GM12878 (cell line): ENCODE results near the gene FEM1B. TPM values are rescaled to one million over a fixed set of nuclear protein-coding genes. Genes with fewer than 3 reads are reported as not detected.
A peak's percentile ranks its signal among the peaks of the same experiment; 100 is the strongest.

Source experiments
- ATF7 ChIP-seq: fragments of 450-650 bp; IDR thresholded peaks from 2 replicates; pipeline ENCODE4 v1.6.1; 2016; ENCODE audit warnings: low read depth, mild to moderate bottlenecking
- BRCA1 ChIP-seq: IDR thresholded peaks from 2 replicates; pipeline ENCODE4 v1.6.1; 2011; ENCODE audit warnings: low read depth, low read length, improper control_type of control experiment
- DPF2 ChIP-seq: fragments of 450-650 bp; IDR thresholded peaks from 2 replicates; pipeline ENCODE4 v1.6.1; 2017; ENCODE audit warnings: mild to moderate bottlenecking
- FOXK2 ChIP-seq: fragments of 450-650 bp; IDR thresholded peaks from 2 replicates; pipeline ENCODE4 v1.6.1; 2017; ENCODE audit warnings: mild to moderate bottlenecking, moderate library complexity
- GATAD2B ChIP-seq: fragments of 450-650 bp; conservative IDR thresholded peaks from 2 replicates; pipeline ENCODE4 v1.6.1; 2017; ENCODE audit warnings: low read depth, mild to moderate bottlenecking, moderate library complexity
- NFXL1 ChIP-seq: fragments of 450-650 bp; IDR thresholded peaks from 2 replicates; pipeline ENCODE4 v1.6.1; 2017; ENCODE audit warnings: antibody characterized with exemption, mild to moderate bottlenecking, borderline replicate concordance
- NR2C2 ChIP-seq: IDR thresholded peaks from 2 replicates; pipeline ENCODE4 v1.6.1; 2011; ENCODE audit warnings: borderline replicate concordance, low read depth; ENCODE audit not compliant: control insufficient read depth, insufficient read length
- SIN3A ChIP-seq: IDR thresholded peaks from 2 replicates; pipeline ENCODE4 v1.6.1; 2012; ENCODE audit warnings: low read depth, low read length, improper control_type of control experiment
- SIX5 ChIP-seq: IDR thresholded peaks from 2 replicates; pipeline ENCODE4 v1.6.1; 2011; ENCODE audit warnings: mild to moderate bottlenecking, low read depth, low read length, moderate library complexity; ENCODE audit not compliant: severe bottlenecking
- SMAD1 ChIP-seq: fragments of 450-650 bp; IDR thresholded peaks from 2 replicates; pipeline ENCODE4 v1.6.1; 2018; ENCODE audit warnings: mild to moderate bottlenecking, low read depth; ENCODE audit not compliant: partially characterized antibody
- TCF12 ChIP-seq: IDR thresholded peaks from 2 replicates; pipeline ENCODE4 v1.6.1; 2011; ENCODE audit warnings: low read depth, mild to moderate bottlenecking, low read length
- ZNF217 ChIP-seq: fragments of 450-650 bp; IDR thresholded peaks from 2 replicates; pipeline ENCODE4 v1.6.1; 2017; ENCODE audit warnings: antibody characterized with exemption, mild to moderate bottlenecking
- polyA plus RNA-seq, 11 experiments: library from polyadenylated mRNA; depleted of rRNA in 4 of 11; unstranded in 6 of 11; stranded (reverse) in 5 of 11; fragments of >200 nt; fragmentation: Nextera tagmentation in 4 of 11; fragmentation: Illumina TruSeq in 1 of 11; extraction: Ambion mirVana in 4 of 11; extraction: Trizol in 1 of 11; gene quantifications; 1 replicate in 1 of 11; 2 replicates in 10 of 11; pipeline versions ENCODE4 v1.2.1 to v1.2.3, GENCODE V29; 2011 to 2016; ENCODE audit warnings: inconsistent platforms in 2 of 11, missing spikeins in 2 of 11, low read depth in 1 of 11
- total RNA-seq, 4 experiments: library from RNA; depleted of rRNA in 3 of 4; stranded (reverse); fragments of >200 nt in 3 of 4; fragmentation: Illumina TruSeq in 1 of 4; extraction: Trizol in 1 of 4; gene quantifications; 2 replicates each; pipeline versions ENCODE4 v1.2.1 to v1.2.3, GENCODE V29; 2013 to 2021
- TF ChIP-seq, protein P1 (sequence below): IDR thresholded peaks from 2 replicates; pipeline ENCODE4 v1.6.1; 2012; ENCODE audit warnings: low read depth, low read length, improper control_type of control experiment
- TF ChIP-seq, protein P2 (sequence below): IDR thresholded peaks from 2 replicates; pipeline ENCODE4 v1.6.1; 2011; ENCODE audit warnings: borderline replicate concordance, low read depth, mild to moderate bottlenecking, moderate library complexity, low read length; ENCODE audit not compliant: insufficient read depth, poor library complexity, severe bottlenecking
- TF ChIP-seq, protein P3 (sequence below): IDR thresholded peaks from 2 replicates; pipeline ENCODE4 v1.6.1; 2012; ENCODE audit warnings: low read depth, low read length, improper control_type of control experiment
- TF ChIP-seq, protein P4 (sequence below): IDR thresholded peaks from 2 replicates; pipeline ENCODE4 v1.6.1; 2011; ENCODE audit warnings: low read depth, low read length, improper control_type of control experiment, borderline replicate concordance
- TF ChIP-seq, protein P5 (sequence below): fragments of 450-650 bp; formaldehyde crosslinking; IDR thresholded peaks from 2 replicates; pipeline ENCODE4 v1.5.0; 2022; ENCODE audit warnings: mild to moderate bottlenecking, missing genetic modification characterization
- TF ChIP-seq, protein P6 (sequence below): fragments of 450-650 bp; IDR thresholded peaks from 2 replicates; pipeline ENCODE4 v1.6.1; 2014; ENCODE audit warnings: mild to moderate bottlenecking
- TF ChIP-seq, protein P7 (sequence below): fragments of 450-650 bp; IDR thresholded peaks from 2 replicates; pipeline ENCODE4 v1.6.1; 2016; ENCODE audit warnings: mild to moderate bottlenecking

FEM1B gene
- total and polyA plus RNA-seq, 10 of the 15 experiments (the other 5 are each of a cell fraction or from before 2014, with no cell fraction given) = 5.5 to 61.1 (median 18.2) TPM

DNA sequence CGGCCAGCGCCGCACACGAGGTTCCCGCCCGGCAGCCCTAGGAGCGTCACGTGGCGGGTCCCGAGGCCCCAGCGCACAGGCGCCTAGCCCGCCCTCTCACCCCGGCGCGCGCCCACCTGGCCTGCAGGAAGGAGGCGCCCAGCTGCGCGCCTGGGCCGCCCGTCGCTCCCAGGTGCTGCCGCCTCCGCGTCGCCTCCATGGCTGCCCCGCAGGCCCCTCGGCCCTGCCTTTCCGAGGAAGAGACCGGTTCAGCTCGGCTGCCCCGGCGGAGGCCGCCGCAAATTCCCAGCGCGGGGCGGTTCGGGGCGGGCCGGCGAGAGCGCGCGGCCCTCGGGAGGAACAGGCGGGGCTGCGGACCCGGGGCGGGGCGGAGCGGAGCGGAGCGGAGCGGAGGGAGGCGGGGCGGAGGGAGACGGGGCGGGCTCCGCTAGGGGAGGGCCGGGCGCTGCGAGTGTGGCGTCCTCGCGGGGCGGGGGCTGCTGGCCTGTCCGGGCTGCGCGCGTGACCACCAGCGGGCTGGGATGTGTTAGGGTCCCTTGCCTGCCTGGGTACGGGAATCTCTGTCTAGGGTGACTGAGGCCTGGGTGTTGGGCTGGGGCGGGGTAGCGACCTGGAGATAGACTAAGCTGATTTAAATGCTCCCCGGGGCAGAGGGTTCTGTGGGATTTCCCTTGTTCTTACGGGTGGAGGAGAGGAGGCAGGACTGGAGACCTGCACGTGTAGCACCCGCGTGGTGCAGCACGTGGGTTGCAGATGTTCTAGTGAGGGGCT, 48.0 kb upstream of the FEM1B start, which contains the start of gene CLN6 (continued):
- TF ChIP-seq SIN3A (peak; percentile 77), DPF2 (peak; percentile 91; the same call in 1 of the 2 replicates), SMAD1 (no peak), NFXL1 (peak; percentile 83; the same call in 1 of the 2 replicates), FOXK2 (no peak), BRCA1 (no peak), GATAD2B (peak; percentile 95), ZNF217 (peak; percentile 70), TCF12 (peak; percentile 75; the same call in 1 of the 2 replicates), SIX5 (no peak), ATF7 (peak; percentile 50), NR2C2 (no peak)
- TF ChIP-seq, protein P1, sequence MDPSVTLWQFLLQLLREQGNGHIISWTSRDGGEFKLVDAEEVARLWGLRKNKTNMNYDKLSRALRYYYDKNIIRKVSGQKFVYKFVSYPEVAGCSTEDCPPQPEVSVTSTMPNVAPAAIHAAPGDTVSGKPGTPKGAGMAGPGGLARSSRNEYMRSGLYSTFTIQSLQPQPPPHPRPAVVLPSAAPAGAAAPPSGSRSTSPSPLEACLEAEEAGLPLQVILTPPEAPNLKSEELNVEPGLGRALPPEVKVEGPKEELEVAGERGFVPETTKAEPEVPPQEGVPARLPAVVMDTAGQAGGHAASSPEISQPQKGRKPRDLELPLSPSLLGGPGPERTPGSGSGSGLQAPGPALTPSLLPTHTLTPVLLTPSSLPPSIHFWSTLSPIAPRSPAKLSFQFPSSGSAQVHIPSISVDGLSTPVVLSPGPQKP = no peak
- TF ChIP-seq, protein P2, sequence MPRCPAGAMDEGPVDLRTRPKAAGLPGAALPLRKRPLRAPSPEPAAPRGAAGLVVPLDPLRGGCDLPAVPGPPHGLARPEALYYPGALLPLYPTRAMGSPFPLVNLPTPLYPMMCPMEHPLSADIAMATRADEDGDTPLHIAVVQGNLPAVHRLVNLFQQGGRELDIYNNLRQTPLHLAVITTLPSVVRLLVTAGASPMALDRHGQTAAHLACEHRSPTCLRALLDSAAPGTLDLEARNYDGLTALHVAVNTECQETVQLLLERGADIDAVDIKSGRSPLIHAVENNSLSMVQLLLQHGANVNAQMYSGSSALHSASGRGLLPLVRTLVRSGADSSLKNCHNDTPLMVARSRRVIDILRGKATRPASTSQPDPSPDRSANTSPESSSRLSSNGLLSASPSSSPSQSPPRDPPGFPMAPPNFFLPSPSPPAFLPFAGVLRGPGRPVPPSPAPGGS = peak; percentile 16
- TF ChIP-seq, protein P3, sequence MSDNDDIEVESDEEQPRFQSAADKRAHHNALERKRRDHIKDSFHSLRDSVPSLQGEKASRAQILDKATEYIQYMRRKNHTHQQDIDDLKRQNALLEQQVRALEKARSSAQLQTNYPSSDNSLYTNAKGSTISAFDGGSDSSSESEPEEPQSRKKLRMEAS = peak; percentile 95
- TF ChIP-seq, protein P4, sequence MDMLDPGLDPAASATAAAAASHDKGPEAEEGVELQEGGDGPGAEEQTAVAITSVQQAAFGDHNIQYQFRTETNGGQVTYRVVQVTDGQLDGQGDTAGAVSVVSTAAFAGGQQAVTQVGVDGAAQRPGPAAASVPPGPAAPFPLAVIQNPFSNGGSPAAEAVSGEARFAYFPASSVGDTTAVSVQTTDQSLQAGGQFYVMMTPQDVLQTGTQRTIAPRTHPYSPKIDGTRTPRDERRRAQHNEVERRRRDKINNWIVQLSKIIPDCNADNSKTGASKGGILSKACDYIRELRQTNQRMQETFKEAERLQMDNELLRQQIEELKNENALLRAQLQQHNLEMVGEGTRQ = peak; percentile 87
- TF ChIP-seq, protein P5, sequence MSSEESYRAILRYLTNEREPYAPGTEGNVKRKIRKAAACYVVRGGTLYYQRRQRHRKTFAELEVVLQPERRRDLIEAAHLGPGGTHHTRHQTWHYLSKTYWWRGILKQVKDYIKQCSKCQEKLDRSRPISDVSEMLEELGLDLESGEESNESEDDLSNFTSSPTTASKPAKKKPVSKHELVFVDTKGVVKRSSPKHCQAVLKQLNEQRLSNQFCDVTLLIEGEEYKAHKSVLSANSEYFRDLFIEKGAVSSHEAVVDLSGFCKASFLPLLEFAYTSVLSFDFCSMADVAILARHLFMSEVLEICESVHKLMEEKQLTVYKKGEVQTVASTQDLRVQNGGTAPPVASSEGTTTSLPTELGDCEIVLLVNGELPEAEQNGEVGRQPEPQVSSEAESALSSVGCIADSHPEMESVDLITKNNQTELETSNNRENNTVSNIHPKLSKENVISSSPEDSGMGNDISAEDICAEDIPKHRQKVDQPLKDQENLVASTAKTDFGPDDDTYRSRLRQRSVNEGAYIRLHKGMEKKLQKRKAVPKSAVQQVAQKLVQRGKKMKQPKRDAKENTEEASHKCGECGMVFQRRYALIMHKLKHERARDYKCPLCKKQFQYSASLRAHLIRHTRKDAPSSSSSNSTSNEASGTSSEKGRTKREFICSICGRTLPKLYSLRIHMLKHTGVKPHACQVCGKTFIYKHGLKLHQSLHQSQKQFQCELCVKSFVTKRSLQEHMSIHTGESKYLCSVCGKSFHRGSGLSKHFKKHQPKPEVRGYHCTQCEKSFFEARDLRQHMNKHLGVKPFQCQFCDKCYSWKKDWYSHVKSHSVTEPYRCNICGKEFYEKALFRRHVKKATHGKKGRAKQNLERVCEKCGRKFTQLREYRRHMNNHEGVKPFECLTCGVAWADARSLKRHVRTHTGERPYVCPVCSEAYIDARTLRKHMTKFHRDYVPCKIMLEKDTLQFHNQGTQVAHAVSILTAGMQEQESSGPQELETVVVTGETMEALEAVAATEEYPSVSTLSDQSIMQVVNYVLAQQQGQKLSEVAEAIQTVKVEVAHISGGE (CRISPR knock-in tag) = no peak
- TF ChIP-seq, protein P6, sequence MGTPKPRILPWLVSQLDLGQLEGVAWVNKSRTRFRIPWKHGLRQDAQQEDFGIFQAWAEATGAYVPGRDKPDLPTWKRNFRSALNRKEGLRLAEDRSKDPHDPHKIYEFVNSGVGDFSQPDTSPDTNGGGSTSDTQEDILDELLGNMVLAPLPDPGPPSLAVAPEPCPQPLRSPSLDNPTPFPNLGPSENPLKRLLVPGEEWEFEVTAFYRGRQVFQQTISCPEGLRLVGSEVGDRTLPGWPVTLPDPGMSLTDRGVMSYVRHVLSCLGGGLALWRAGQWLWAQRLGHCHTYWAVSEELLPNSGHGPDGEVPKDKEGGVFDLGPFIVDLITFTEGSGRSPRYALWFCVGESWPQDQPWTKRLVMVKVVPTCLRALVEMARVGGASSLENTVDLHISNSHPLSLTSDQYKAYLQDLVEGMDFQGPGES = peak; percentile 57; the same call in 1 of the 2 replicates
- TF ChIP-seq, protein P7, sequence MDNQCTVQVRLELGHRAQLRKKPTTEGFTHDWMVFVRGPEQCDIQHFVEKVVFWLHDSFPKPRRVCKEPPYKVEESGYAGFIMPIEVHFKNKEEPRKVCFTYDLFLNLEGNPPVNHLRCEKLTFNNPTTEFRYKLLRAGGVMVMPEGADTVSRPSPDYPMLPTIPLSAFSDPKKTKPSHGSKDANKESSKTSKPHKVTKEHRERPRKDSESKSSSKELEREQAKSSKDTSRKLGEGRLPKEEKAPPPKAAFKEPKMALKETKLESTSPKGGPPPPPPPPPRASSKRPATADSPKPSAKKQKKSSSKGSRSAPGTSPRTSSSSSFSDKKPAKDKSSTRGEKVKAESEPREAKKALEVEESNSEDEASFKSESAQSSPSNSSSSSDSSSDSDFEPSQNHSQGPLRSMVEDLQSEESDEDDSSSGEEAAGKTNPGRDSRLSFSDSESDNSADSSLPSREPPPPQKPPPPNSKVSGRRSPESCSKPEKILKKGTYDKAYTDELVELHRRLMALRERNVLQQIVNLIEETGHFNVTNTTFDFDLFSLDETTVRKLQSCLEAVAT = 0 out of 2 replicates have a peak, but pooled peaks have one; percentile 36
